K562 (cell line): ENCODE measurements around the gene GOLT1A. TPM values are rescaled to one million over a fixed set of nuclear protein-coding genes. Genes with fewer than 3 reads are reported as not detected.

ENCODE experiments used
- ATAC-seq: fragments of 200-7000 bp; cut with Tn5 transposase; 3 replicates; pipeline ENCODE4 v1.9.1; 2020; ENCODE audit warnings: moderate library complexity
- BruUV-seq: library from RNA; stranded (reverse); fragments of 400-500 nt; replicated peaks from 2 replicates; lab custom pipeline; 2021; lab: Mats Ljungman, UMichigan
- CTCF ChIA-PET: fragments of 300-600 bp; formaldehyde crosslinking; extraction: SDS; loops from one replicate; lab custom pipeline; 2021; ENCODE audit warnings: low intra/inter-chr PET ratio; lab: Yijun Ruan, JAX
- POLR2A ChIA-PET: fragments of 300-600, 350-650 bp; sonication (Branson Sonifier 250); formaldehyde crosslinking; extraction: SDS; loops from one replicate; lab custom pipeline; 2021; ENCODE audit warnings: antibody characterized with exemption, inconsistent platforms; lab: Yijun Ruan, JAX
- DNase-seq, 4 experiments: peaks; one replicate each; pipeline versions ENCODE4 v3.0.0 to v3.0.0-alpha.2; 2011 to 2018; ENCODE audit warnings: low spot score in 3 of 4, mixed read lengths in 3 of 4; ENCODE audit errors: extremely low read depth in 1 of 4
- FAIRE-seq: peaks from 2 replicates; lab custom pipeline; 2011; peaks lifted over from hg19 to GRCh38; lab: Jason Lieb, UNC
- H2AFZ ChIP-seq: 2 replicates; pipeline ENCODE4 v1.6.0; 2011; ENCODE audit warnings: low read depth, low read length, control low read depth, inconsistent platforms
- H3K27ac ChIP-seq: fragments of 200-600 bp; 3 replicates; pipeline ENCODE4 v1.8.0; 2011; ENCODE audit warnings: low read depth, mild to moderate bottlenecking, control low read depth, inconsistent platforms, low read length, moderate library complexity, mixed read lengths; ENCODE audit errors: extremely low read depth
- H3K27me3 ChIP-seq, 2 experiments: fragments of 300-600 bp in 1 of 2; 2 replicates in 1 of 2; 3 replicates in 1 of 2; pipeline versions ENCODE4 v1.6.0 to v1.8.0; 2011; ENCODE audit warnings: inconsistent platforms in 2 of 2, low read length in 2 of 2, mild to moderate bottlenecking in 1 of 2, mixed read lengths in 1 of 2, moderate library complexity in 1 of 2; ENCODE audit not compliant: control insufficient read depth in 2 of 2, insufficient read depth in 2 of 2
- H3K36me3 ChIP-seq: fragments of 300-600 bp; 3 replicates; pipeline ENCODE4 v1.8.0; 2011; ENCODE audit warnings: mild to moderate bottlenecking, low read length, inconsistent platforms; ENCODE audit not compliant: control insufficient read depth, insufficient read depth
- H3K4me1 ChIP-seq, 2 experiments: fragments of 200-600 bp in 1 of 2; replicated peaks in 1 of 2; 2 replicates in 1 of 2; 3 replicates in 1 of 2; pipeline versions ENCODE4 v1.5.1 to v1.8.0; 2011; ENCODE audit warnings: inconsistent platforms in 2 of 2, low read length in 2 of 2, mild to moderate bottlenecking in 1 of 2, mixed read lengths in 1 of 2, moderate library complexity in 1 of 2; ENCODE audit not compliant: control insufficient read depth in 2 of 2, insufficient read depth in 2 of 2
- H3K4me2 ChIP-seq: 2 replicates; pipeline ENCODE4 v1.6.1; 2011; ENCODE audit warnings: low read length, control low read depth, inconsistent platforms, mixed read lengths; ENCODE audit not compliant: insufficient read depth
- H3K4me3 ChIP-seq: fragments of 200-600 bp; sonication (generic), shearing (Covaris generic); 2 replicates; pipeline ENCODE4 v1.5.1; 2016; ENCODE audit warnings: control low read depth, inconsistent platforms
- H3K79me2 ChIP-seq: fragments of 200-600 bp; 3 replicates; pipeline ENCODE4 v1.8.0; 2011; ENCODE audit warnings: low read length, inconsistent platforms; ENCODE audit not compliant: control insufficient read depth, insufficient read depth
- H3K9ac ChIP-seq, 2 experiments: 2 replicates each; pipeline versions ENCODE4 v1.6.0 to v1.6.1; 2011; ENCODE audit warnings: low read depth in 2 of 2, low read length in 2 of 2, control low read depth in 1 of 2, inconsistent platforms in 1 of 2, mild to moderate bottlenecking in 1 of 2, mixed read lengths in 1 of 2; ENCODE audit not compliant: insufficient read depth in 1 of 2
- H3K9me1 ChIP-seq: one replicate; pipeline ENCODE4 v1.6.0; 2011; ENCODE audit warnings: inconsistent platforms, mild to moderate bottlenecking, low read length, moderate library complexity; ENCODE audit not compliant: control insufficient read depth, insufficient read depth
- H3K9me3 ChIP-seq: replicated peaks from 2 replicates; pipeline ENCODE4 v1.5.1; 2011; ENCODE audit warnings: low read depth, low read length, inconsistent platforms; ENCODE audit not compliant: control insufficient read depth, insufficient read depth
- H4K20me1 ChIP-seq: replicated peaks from 2 replicates; pipeline ENCODE4 v1.6.1; 2011; ENCODE audit warnings: low read length, inconsistent platforms, mixed read lengths; ENCODE audit not compliant: control insufficient read depth, insufficient read depth
- CCAR2 ChIP-seq: fragments of 200-400 bp; formaldehyde crosslinking; IDR thresholded peaks from 2 replicates; pipeline ENCODE4 v1.6.1; 2017; ENCODE audit warnings: mild to moderate bottlenecking, low read depth, low read length
- CCNT2 ChIP-seq: IDR thresholded peaks from 2 replicates; pipeline ENCODE4 v1.6.1; 2011; ENCODE audit warnings: borderline replicate concordance, low read depth, mild to moderate bottlenecking, moderate library complexity, mixed read lengths, low read length; ENCODE audit not compliant: insufficient read length; ENCODE audit errors: extremely low read depth
- FOXM1 ChIP-seq, 2 experiments: fragments of 450-650 bp in 1 of 2; sonication (generic) in 1 of 2; formaldehyde crosslinking in 1 of 2; IDR thresholded peaks; 2 replicates each; pipeline versions ENCODE4 v1.6.1 to v1.9.0; 2017 to 2022; ENCODE audit warnings: low read depth in 2 of 2, mild to moderate bottlenecking in 2 of 2, missing genetic modification reagents in 1 of 2, moderate library complexity in 1 of 2
- FOXP1 ChIP-seq: sonication (generic); formaldehyde crosslinking; IDR thresholded peaks from 2 replicates; pipeline ENCODE4 v1.8.0; 2022; ENCODE audit warnings: mild to moderate bottlenecking, missing genetic modification reagents
- HCFC1 ChIP-seq: IDR thresholded peaks from 2 replicates; pipeline ENCODE4 v1.6.1; 2012; ENCODE audit warnings: low read depth, low read length, improper control_type of control experiment
- MTA1 ChIP-seq: fragments of 450-650 bp; IDR thresholded peaks from 2 replicates; pipeline ENCODE4 v1.6.1; 2017; ENCODE audit warnings: borderline replicate concordance
- MYBL2 ChIP-seq, 2 experiments: fragments of 450-650 bp in 1 of 2; sonication (generic) in 1 of 2; formaldehyde crosslinking in 1 of 2; IDR thresholded peaks; 2 replicates each; pipeline versions ENCODE4 v1.6.1 to v1.8.1; 2017 to 2022; ENCODE audit warnings: borderline replicate concordance in 1 of 2, inconsistent platforms in 1 of 2, low read depth in 1 of 2, mild to moderate bottlenecking in 1 of 2, missing genetic modification reagents in 1 of 2, moderate library complexity in 1 of 2
- PRDM10 ChIP-seq: fragments of 450-650 bp; IDR thresholded peaks from 2 replicates; pipeline ENCODE4 v1.6.1; 2018; ENCODE audit not compliant: partially characterized antibody
- RBM14 ChIP-seq: fragments of 200-400 bp; formaldehyde crosslinking; IDR thresholded peaks from 2 replicates; pipeline ENCODE4 v1.6.1; 2018; ENCODE audit warnings: low read depth, mild to moderate bottlenecking, low read length, moderate library complexity, borderline replicate concordance; ENCODE audit not compliant: insufficient read depth
- SETDB1 ChIP-seq: IDR thresholded peaks from one replicate; pipeline ENCODE4 v1.6.1; 2012; ENCODE audit warnings: low read length, control low read depth, inconsistent platforms
- TGIF2 ChIP-seq: sonication (generic); formaldehyde crosslinking; IDR thresholded peaks from 2 replicates; pipeline ENCODE4 v1.8.1; 2022; ENCODE audit warnings: mild to moderate bottlenecking, missing genetic modification reagents, moderate library complexity
- U2AF2 ChIP-seq: fragments of 200-400 bp; formaldehyde crosslinking; optimal IDR thresholded peaks from 2 replicates; pipeline ENCODE3; 2017; ENCODE audit warnings: low read depth, mild to moderate bottlenecking, low read length
- ZBED1 ChIP-seq: IDR thresholded peaks from 2 replicates; pipeline ENCODE4 v1.6.1; 2014
- ZNF583 ChIP-seq: fragments of 250-450 bp; sonication (Bioruptor Pico); IDR thresholded peaks from 2 replicates; pipeline ENCODE4 v1.4.0; 2020
- WGBS: fragments of 100-300 bp; shearing (Covaris generic); methylation state at CpG from one replicate; pipeline ENCODE4 v1.1.6; 2016; ENCODE audit warnings: low coverage, mixed read lengths; ENCODE audit not compliant: insufficient coverage; ENCODE audit errors: missing lambda C conversion rate; 5-methylcytosine and 5-hydroxymethylcytosine counted together
- in situ Hi-C: fragments of 300-500 bp; cut with MboI; formaldehyde crosslinking; loops from 4 replicates; pipeline ENCODE4 v1.15.0; 2018; ENCODE audit warnings: inconsistent platforms, mixed read lengths
- intact Hi-C: fragments of 100-400 bp; cut with micrococcal nuclease; formaldehyde crosslinking; loops from 2 replicates; pipeline ENCODE4 v1.14.2; 2022
- polyA plus RNA-seq, 8 experiments: library from polyadenylated mRNA; depleted of rRNA in 4 of 8; stranded (reverse) in 5 of 8; unstranded in 3 of 8; fragments of >200 nt; fragmentation: Nextera tagmentation in 2 of 8; fragmentation: Illumina TruSeq in 1 of 8; extraction: Ambion mirVana in 2 of 8; extraction: Trizol in 1 of 8; gene quantifications; 2 replicates each; pipeline versions ENCODE4 v1.2.1 to v1.2.3, GENCODE V29; 2011 to 2014; ENCODE audit warnings: inconsistent platforms in 1 of 8, missing spikeins in 1 of 8
- total RNA-seq, 7 experiments: library from RNA; depleted of rRNA in 6 of 7; stranded (reverse); fragments of >200 nt in 6 of 7; fragmentation: Illumina TruSeq in 2 of 7; extraction: Trizol in 2 of 7; gene quantifications; 2 replicates each; pipeline versions ENCODE4 v1.2.1 to v1.2.3, GENCODE V29; 2011 to 2021; ENCODE audit warnings: low replicate concordance in 1 of 7

The GOLT1A gene
- total and polyA plus RNA-seq, 9 of the 15 experiments (the other 6 are each of a cell fraction or from before 2014, with no cell fraction given), result not detected

GRCh38 chr1:204248954-204249353 is 35.2 kb upstream of the GOLT1A start:
- intact Hi-C loops (no loop called here), in situ Hi-C loops (no loop called here)
- H3K27me3 ChIP-seq, result peaks cover 57 to 90% of the 10 kb centered on the region in 2 experiments
- BruUV-seq, result no TSS peak
- FAIRE-seq (no peak), ATAC-seq (no peak), DNase-seq (no peak)
- H3K9me3 ChIP-seq, result no peaks in the 10 kb centered on the region
- no peaks in the 10 kb centered on the region for H3K79me2 ChIP-seq
- H3K36me3 ChIP-seq, result no peaks in the 10 kb centered on the region
- 0% methylated on average over 3 of the region's 3 CpGs for WGBS
- H3K9ac ChIP-seq, result no peak overlapping the region; a peak in 1 of 4 replicates
- CTCF ChIA-PET, result no interaction called here
- no peak overlapping the region for H2AFZ ChIP-seq
- H3K4me2 ChIP-seq, result no peak overlapping the region
- H4K20me1 ChIP-seq, result peaks cover 13% of the 10 kb centered on the region; the same call in 1 of the 2 replicates
- no peak overlapping the region for H3K4me3 ChIP-seq
- H3K9me1 ChIP-seq, result no peaks in the 10 kb centered on the region
- no peak overlapping the region for H3K27ac ChIP-seq
- no peaks in the 10 kb centered on the region for H3K4me1 ChIP-seq
- TF ChIP-seq HCFC1 (no peak), SETDB1 (no peak), MYBL2 (IDR thresholded peaks at IDR 0.05; ENCODE audit: low read depth) (no peak), MYBL2 (CRISPR knock-in tag; IDR thresholded peaks at IDR 0.05; ENCODE audit: borderline replicate concordance) (no peak), FOXP1 (CRISPR knock-in tag) (no peak), MTA1 (no peak), U2AF2 (no peak), ZNF583 (CRISPR knock-in tag) (no peak), RBM14 (no peak), TGIF2 (CRISPR knock-in tag) (no peak), CCAR2 (no peak), PRDM10 (no peak), FOXM1 (IDR thresholded peaks at IDR 0.05; ENCODE audit: low read depth) (no peak), FOXM1 (CRISPR knock-in tag; IDR thresholded peaks at IDR 0.05; ENCODE audit: low read depth) (no peak), CCNT2 (no peak), ZBED1 (no peak)
- POLR2A ChIA-PET, result interaction anchor here (1.3 kb wide), 1 partner anchor 57 kb away, joined by 6 read pairs; no protein-coding TSS in a partner anchor
